Measurements from ENCODE around the gene CD274.
"Not testable (repeated sequence)": the region's sequence is repeated elsewhere in the genome, so short reads cannot be mapped to it uniquely, and the experiment has no call there.

Gene CD274

DNA sequence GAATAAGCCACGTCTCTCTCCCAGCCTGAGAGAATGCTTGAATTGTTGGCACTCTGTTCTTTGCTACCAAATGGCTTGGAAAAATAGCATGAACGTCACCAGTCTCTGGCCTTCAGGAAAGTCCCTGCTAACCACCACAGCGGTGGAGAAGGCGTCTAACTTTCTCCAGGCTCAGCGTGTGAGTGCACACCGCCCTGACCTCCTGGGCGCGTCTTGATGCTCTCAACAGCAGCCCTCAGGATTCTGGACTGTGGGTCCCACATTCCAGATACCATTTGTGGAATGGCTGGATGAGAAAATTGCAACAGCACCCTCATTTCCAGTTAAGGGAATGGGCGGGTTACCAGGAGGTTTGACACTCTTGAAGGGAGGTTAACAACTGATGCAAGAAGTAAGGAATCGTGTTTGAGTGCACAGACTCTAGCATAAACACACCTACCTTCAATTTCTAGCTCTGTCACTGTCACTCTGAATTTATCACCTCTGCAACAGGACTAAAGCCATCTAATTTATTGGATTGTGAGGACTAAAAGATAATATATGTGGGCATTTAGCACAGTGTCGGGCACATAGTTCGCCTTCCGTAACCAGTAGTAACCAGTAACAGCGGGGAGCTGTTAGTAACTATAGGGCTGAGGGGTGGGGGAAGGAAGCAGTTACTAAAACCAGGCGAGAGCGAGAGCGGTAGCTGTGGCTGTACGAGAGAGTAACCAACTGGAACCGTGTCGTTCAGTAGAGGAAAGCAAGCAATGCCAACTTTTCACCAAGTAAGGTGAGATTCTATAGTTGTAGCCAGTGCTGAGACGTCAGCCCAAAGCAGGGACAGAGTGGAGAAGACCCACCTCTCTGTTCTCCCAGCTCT, 11.8 kb upstream of the CD274 start:
- no peak for DNase-seq

DNA sequence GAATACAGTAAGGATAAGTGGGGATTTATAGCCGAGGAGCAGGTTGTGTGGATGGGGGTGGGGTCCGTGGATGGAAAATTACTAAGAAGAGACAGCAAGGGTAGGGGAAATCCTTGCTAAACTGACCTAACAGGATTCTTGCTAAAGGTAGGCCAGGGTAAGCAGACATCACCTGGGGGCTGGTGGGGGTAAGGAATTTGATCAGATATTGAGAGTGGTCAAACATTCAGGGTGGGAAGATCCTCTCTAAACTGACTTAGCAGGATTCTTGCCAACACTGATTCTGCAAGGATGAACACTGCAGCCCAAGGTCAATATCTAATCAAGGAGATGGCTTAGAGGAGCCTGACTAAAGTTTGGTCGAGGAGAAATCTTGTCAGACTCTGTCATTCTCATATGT, 9.9 kb upstream of the CD274 start:
- DNase-seq = no peak

DNA sequence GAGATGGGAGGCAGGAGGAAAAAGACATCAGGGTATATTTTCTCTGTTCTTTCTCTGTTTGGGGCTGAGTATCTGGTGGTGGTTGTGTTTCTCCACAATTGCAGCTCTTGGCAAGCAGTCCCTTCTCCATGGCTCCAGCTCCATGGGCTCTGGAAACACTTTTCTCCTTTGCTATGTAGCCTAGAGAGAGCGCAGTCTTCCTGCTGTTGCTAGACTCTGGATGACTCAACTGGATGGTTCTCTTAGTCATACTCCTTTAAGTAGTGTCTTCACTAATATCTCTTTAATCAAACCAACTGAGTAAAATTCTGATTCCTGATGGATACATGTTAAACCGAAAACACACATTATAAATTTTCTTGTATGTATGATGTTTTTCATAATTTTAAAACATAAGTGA, 9.3 kb upstream of the CD274 start:
- DNase-seq = no peak

DNA sequence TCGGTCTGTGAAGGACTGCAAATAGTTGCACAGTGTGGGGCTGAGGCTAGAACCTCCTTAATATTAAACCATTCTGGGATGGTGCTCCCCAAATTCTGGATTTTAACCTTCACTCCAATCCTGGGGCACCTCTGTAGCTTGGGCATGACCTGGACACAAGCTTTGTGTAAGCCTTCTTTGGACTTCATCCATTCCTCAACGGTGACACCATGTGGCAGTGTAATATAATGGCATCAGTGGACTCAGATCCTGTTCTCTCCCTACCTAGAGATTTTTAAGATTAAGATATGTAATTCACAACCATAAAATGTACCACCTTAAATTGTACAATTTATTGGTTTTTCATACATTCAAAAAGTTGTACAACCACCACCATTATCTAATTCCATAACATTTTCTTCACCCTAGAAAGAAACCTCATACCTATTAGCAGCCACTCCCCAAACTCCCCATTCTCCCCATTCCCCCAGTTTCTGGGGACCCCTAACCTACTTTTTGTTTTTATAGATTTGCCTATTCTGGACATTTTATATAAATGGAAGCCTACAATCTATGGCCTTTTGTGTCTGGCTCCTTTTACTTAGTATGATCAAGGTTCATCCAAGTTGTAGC, 7.8 kb upstream of the CD274 start:
- no peak for DNase-seq

DNA sequence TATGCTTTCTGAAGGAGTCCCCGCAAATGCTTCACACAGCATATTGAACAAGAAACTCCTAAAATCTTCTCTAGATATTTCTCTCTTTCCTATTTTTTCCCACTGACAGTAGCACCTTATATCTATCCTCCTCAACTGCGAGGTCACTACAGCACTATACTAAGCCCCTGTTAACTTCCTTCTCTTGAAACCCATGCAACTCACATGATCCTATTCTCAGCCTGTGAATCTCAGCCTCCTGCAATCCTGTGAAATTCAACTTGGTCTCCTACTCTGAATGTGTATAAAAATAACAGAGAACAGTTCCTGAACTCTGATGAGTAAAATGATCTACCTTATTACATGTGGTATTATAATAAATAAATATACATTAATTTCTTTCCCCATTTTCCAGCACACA, 6.5 kb upstream of the CD274 start:
- no peak for DNase-seq

DNA sequence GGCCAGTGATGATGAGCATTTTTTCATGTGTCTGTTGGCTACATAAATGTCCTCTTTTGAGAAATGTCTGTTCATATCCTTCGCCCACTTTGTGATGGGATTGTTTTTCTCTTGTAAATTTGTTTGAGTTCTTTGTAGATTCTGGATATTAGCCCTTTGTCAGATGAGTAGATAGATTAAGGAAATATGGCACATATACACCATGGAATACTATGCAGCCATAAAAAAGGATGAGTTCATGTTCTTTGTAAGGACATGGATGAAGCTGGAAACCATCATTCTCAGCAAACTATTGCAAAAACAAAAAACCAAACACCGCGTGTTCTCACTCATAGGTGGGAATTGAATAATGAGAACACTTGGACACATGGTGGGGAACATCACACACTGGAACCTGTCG, 5.2 kb upstream of the CD274 start:
- DNase-seq = not testable (repeated sequence)

DNA sequence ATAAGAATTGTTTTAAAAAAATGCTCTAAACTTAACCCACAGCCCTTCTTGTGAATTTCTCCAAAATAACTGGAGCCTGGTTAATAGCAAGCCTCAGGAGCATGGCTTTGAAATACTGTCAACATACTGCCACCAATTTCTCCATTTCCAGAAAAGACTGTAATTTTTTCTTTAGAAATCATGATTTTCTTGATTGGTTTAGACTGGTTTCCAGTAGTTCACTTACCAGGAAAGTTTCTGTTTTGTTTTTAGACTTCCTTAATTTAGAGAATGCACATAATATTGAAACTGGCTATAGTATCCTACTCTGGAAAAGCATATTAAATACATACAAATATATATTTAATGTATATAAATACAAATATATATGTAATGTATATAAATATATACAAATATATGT, 4.5 kb upstream of the CD274 start:
- DNase-seq = no peak

DNA sequence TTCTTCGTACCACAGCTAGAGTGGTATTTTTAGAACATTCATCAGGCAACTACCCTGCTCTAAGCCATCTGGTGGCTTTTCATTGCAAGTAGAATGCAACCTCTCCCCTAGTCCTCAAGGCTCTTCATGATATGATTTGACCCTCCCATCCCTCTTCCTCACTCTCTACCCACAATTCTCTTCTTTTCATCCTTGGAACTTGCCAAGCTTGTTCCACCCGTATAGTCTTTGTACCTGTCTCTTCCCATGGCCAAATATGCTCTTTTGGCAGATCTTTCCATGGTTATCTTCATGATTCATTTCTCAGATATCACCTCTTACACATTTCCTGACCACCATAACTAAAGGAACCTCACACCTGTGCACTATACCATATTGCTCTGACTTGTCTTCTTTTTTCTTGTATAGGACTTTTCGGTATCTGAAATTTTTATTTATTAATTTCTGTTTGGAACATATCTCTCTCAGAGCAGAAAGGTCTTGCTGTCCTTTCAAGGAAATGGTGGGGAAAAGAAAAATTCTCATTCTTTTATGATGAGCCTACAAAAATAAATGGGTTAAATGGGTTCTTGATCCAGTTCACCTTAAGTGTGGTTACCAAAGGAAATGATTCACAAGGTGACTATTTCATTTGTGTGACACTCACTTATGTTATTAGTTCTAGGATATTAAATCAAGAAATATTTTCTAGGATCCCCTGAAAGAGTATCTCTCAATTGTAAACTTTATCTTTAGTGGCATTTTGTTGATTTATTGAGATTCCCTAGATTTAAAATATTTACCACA, 3.7 kb upstream of the CD274 start:
- DNase-seq = no peak

DNA sequence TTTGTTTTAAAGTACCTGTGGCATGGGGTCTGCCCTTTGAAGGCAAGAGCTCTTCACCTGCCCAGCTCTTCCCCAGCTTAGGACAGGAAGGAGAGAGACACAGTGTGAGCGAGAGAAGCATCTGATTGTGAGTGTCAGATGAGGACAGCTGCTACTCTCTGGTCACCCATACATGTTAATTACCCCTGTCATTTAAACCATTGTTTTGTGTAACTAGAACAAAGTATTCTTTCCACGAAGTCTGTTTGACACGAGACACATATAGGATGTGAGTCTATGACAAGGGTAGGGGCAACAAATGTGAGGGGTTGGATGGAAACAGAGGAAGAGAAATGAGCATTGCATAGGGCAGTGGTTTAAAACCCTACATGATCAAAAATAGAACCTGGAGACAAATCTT, 3.0 kb upstream of the CD274 start:
- DNase-seq = no peak

DNA sequence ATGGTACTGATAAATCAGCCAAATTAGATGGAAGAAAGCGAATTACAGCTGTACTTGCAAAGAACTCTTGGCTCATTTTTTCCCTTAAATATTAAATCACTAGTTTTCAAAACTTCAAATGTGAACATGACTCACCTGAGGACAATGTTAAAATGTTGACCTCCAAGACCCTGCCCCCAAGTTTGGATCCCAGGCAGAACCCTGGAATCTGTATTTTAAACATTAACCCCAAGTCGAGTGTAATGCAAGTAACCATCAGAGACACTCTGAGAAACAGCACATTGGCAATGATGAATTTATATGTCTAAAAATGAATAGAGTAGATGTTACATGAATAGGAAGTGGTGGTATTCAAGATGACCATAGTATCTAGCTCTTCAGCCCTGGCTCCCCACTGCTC, 2.3 kb upstream of the CD274 start:
- DNase-seq = no peak

DNA sequence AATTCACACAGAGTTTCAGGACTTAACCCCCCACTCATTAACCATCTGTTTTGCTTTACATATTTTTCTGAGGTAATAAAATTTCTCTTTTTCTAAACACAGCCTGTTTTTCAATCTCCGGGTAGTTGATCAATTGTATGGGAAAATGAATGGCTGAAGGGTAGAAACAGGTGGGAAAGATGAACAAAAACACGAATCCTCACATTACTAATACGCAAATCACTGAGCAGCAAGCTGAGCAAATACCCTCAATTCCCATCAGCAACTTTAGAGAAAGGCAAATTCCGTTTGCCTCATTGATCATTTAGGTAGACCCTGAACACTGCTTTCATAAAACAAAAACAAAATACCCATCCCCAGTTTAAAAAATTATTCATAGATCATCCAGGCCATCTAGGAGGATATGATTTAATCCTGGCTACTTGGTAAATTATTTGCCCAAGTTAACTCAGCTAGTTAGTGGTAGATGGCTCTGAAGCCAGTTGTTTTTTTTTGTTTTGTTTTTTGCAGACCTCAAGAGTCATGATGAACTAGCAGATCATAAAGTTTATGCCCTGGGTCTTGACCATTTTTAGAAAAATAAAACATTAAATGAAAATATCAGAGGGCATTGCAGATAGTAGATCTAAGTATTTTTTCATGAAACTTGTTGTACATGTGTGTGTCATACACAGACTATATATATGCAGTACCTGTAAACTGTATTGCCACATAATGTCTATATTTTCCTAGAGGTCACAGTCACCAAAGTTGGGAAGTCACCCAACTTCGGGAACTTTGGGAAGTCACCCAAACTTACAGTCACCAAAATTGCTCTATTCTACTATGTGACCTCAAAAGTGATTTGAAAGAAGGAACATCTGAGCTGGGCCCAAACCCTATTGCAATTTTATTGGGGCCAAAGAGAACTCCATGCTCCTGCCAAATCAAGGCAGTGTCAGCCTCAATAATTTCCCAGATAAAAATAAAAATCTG, 1.6 kb upstream of the CD274 start:
- DNase-seq = no peak

DNA sequence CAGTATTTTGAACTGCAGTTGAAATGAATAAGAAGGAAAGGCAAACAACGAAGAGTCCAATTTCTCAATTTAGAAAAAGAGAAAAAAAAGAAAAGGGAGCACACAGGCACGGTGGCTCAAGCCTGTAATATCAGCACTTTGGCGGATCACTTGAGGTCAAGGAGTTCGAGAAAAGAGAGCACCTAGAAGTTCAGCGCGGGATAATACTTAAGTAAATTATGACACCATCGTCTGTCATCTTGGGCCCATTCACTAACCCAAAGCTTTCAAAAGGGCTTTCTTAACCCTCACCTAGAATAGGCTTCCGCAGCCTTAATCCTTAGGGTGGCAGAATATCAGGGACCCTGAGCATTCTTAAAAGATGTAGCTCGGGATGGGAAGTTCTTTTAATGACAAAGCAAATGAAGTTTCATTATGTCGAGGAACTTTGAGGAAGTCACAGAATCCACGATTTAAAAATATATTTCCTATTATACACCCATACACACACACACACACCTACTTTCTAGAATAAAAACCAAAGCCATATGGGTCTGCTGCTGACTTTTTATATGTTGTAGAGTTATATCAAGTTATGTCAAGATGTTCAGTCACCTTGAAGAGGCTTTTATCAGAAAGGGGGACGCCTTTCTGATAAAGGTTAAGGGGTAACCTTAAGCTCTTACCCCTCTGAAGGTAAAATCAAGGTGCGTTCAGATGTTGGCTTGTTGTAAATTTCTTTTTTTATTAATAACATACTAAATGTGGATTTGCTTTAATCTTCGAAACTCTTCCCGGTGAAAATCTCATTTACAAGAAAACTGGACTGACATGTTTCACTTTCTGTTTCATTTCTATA, 602 bp upstream of the CD274 start:
- DNase-seq = no peak

DNA sequence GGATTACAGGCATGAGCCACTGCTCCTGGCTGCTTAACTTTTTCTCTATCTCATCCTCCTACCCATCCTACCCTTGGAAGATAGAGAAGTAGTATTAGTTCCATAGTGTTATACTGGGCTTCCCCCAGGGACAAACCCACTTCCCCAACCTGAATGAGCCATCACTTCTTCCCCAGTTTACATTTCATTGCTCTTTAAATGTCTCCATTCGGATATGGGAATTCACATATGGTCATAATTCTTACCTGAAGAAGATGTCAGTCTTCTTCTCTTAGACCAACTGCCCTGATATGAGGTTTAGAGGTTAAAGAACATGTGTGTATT, 1.9 kb downstream of the CD274 start:
- DNase-seq = no peak

DNA sequence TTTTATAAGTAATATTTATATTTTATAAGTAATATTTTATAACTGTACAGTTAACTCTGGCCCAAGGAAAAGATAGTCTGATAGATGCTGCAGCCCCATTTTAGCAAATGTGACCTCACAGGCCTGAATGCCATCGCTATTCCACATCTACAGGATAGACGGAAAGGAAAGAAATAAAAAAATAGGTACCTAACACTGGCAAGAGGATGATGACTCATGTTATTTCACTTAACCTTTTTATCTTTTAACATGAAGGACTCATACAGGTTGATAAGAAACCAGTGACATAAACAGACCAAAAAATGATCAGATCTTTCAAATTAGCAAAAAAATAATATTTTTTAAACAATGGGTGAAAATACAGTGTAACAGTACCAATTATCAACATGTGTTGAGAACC, 2.7 kb downstream of the CD274 start:
- no peak for DNase-seq

DNA sequence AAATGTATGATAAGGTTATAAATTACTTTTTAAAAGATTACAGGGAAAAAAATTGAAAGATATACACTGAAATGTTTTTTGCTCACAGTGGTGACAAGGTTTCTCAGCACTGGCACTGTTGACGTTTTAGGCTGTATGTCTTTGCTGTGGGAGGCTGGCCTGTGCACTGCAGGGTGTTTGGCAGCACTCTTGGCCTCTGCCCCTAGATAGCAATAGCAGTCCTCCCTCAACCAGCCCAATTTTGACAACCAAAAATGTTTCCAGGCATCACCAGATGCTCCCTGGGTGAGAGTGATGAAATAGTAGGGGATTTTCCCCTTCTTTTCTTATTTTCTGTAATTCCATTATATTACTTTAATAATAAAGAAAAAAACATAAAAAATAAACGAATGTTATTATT, 3.3 kb downstream of the CD274 start:
- DNase-seq = no peak

DNA sequence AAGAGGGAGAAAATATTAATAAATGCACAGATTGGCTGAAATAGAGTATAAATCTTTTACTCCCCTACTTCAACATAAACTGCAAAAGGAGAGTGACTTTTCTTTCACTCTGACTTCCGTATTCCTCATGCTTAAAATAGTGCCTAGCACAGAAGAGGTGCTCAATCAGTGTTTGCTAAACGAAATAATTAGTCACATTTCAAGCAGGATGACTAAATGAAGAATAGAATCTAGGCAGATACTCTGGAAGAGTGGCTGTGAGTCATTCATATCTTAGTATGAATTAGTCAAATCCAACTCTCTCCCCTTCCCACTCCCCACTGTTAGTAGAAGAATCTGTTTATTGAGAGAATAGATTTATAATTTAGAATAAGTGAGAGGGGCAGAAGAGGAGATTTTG, 4.8 kb downstream of the CD274 start:
- DNase-seq = no peak

DNA sequence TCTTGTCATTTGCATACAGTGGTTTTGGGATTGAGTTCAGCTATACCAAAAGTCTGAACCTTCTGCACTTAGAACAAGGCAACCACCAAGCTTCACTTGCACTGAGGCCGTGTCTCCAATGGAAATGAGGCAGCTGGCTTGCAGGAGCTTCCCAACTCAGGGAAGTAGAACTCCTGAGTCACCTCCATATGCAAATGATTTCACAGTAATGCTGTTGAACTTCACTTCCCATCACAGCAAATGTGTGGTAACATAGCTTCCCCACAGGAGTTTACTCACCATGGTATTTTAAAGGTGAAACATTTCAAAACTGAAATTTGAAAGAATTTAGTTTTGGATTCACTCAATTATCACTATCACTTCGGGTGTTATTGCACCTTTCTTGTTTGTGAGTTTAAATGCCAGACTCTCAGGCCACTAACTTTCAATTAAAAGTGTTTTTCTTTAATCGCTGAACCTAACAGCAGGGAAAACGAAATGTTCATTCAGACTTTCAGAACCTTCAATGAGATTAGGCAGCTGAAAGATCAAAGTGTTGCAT, 9.0 kb downstream of the CD274 start:
- DNase-seq = no peak

DNA sequence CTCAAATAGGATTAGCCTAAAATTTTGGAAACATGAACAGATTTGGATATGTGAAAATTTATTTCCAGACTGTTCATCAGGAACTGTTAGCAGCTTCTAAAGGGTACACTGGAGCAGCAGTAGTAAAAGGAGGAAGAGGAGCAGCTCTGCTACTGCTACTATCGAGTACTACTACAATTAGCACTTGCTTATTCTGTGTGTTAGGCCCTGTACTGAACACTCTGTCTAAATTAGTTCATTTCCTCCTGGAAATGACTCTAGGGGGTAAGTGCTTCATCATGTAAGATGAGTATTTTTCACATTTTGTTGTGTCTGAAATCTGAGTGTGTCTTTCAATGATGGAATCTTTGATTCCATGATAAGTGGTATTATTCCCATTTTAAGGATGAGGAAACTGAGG, 9.8 kb downstream of the CD274 start:
- DNase-seq = no peak

DNA sequence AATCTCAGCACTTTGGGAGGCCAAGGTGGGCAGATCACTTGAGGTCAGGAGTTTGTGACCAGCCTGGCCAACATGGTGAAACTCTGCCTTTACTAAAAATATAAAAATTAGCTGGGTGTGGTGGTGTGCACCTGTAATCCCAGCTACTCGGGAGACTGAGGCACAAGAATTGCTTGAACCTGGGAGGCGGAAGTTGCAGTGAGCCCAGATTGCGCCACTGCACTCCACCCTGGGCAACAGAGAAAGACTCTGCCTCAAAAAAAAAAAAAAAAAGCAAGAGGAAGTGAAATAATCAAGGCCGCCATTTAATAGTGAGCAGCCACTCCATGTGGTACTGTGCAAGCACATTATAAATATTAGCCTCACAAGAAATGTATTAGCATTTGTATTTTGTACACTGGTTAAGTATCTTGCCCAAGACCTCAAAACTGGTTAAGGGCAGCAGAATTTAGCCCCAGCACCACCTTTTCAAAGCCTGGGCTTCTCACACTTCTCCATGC, 14.5 kb downstream of the CD274 start:
- DNase-seq = not testable (repeated sequence)

DNA sequence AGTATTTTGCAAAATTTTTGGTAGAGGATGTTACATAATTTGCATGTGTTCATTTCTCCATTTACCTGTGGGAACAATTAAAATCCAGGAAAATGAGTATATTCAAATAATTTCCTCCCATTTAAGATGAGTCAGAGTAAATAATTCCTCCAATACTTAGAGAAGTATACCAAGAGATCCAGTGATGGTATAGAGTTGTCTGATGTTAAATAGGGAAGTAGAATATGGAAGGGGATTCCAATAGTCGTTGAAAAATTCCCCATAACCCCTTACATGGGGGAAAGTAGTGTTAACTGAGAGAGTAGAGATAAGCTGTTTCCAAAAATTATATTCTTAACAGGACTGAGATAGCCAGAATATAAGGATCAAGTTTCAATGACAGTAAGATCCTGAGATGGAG, 15.7 kb downstream of the CD274 start:
- no peak for DNase-seq

DNA sequence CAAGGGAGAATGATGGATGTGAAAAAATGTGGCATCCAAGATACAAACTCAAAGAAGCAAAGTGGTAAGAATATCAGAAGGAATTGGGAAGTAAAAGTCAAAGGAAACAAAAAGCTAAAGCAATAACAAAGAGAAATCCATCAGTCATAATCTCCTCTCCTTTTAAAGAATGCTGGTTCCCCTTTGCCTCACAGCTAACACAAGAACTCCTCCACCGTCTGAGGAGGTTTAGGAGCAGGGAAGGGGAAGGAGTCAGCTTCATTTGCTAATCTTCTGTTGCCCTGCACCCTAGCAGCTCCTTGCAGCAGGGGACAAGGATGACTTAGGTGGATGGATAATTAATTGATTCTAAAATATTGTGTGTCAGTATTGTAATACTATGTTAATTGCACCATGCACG, 16.4 kb downstream of the CD274 start:
- DNase-seq = no peak

DNA sequence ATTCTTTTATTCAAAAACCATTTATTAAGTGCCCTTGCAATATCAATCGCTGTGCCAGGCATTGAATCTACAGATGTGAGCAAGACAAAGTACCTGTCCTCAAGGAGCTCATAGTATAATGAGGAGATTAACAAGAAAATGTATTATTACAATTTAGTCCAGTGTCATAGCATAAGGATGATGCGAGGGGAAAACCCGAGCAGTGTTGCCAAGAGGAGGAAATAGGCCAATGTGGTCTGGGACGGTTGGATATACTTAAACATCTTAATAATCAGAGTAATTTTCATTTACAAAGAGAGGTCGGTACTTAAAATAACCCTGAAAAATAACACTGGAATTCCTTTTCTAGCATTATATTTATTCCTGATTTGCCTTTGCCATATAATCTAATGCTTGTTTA, 18.5 kb downstream of the CD274 start:
- no peak for DNase-seq

Data from 8988T (cell line).